Subcutaneous abdominal adipose tissue (tissue), 5 donors: Measurements from ENCODE around the gene ADM2.

Experiments used
- H3K27ac ChIP-seq: one replicate; pipeline ENCODE4 v1.7.0; 2013; ENCODE audit warnings: low read depth, mild to moderate bottlenecking, inconsistent platforms, low read length, moderate library complexity
- H3K27me3 ChIP-seq, 5 donors: one replicate each; pipeline ENCODE4 v1.7.0; 2013; ENCODE audit warnings: low read length in 5 of 5, inconsistent platforms in 1 of 5; ENCODE audit not compliant: control insufficient read depth in 5 of 5, insufficient read depth in 4 of 5
- H3K36me3 ChIP-seq, 5 donors: one replicate each; pipeline ENCODE4 v1.7.0; 2013; ENCODE audit warnings: low read length in 5 of 5; ENCODE audit not compliant: control insufficient read depth in 5 of 5, insufficient read depth in 5 of 5
- H3K4me1 ChIP-seq, 5 donors: one replicate each; pipeline ENCODE4 v1.7.0; 2013; ENCODE audit warnings: low read length in 5 of 5, mild to moderate bottlenecking in 3 of 5, moderate library complexity in 1 of 5; ENCODE audit not compliant: control insufficient read depth in 5 of 5, insufficient read depth in 5 of 5
- H3K4me3 ChIP-seq, 5 donors: one replicate each; pipeline ENCODE4 v1.7.0; 2013; ENCODE audit warnings: low read length in 5 of 5, low read depth in 1 of 5
- H3K9ac ChIP-seq, 5 donors: one replicate each; pipeline ENCODE4 v1.7.0; 2013; ENCODE audit warnings: low read length in 5 of 5, mild to moderate bottlenecking in 4 of 5, moderate library complexity in 3 of 5
- H3K9me3 ChIP-seq, 5 donors: one replicate each; pipeline ENCODE4 v1.7.0; 2013; ENCODE audit warnings: low read length in 5 of 5; ENCODE audit not compliant: control insufficient read depth in 5 of 5
- donor health status: healthy.
- donor health status: healthy.
- donor health status: healthy.
- donor health status: healthy.
- donor health status: healthy.

Gene ADM2

DNA sequence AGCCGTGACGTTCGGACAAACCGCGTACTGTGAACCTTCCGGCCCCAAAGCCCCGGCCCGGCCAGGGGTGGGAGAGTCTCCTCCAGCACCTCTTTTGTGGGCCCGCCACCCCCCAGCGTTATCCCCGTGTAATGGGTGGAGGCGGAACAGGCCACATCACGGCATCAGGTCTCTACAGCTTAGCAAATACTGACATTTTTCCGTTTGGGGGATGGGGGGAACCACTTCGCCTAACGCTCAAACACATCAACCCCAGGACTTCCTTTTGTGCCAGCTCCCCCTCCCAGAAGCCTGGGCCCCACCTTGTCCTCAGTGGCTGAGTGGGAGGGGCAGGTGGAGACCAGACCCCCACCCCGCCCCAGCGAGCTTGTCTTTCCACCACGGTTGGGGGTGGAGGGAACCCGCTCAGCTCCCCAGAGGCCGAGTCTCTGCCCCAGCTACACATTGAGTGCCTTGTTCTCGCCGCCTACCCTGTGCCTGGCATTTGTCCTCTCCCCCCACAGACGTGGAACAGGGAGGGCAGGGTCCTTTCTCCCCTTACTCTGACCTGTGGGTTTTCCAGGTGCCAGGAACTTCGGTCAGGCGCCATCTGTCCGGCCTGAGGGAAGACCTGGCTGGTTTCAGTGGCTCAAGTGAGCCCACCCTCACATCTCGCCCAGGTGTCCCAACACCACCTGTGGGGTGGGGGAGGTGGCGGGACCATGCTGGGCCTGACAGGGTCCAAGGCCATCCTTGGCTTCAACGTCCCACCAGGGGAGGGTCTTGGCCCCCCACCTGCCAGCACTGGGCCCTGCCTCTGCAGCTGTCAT is 36.1 kb upstream of the ADM2 start:
- no peak overlapping the region for H3K9ac ChIP-seq
- no peaks in the 10 kb centered on the region for H3K27me3 ChIP-seq
- peaks cover 0 to 77% (median 57%) of the 10 kb centered on the region in 5 donors for H3K36me3 ChIP-seq
- no peak overlapping the region for H3K27ac ChIP-seq
- H3K9me3 ChIP-seq: no peaks in the 10 kb centered on the region
- H3K4me3 ChIP-seq: no peak overlapping the region
- H3K4me1 ChIP-seq: peaks cover 0 to 7% (median 5%) of the 10 kb centered on the region in 5 donors

DNA sequence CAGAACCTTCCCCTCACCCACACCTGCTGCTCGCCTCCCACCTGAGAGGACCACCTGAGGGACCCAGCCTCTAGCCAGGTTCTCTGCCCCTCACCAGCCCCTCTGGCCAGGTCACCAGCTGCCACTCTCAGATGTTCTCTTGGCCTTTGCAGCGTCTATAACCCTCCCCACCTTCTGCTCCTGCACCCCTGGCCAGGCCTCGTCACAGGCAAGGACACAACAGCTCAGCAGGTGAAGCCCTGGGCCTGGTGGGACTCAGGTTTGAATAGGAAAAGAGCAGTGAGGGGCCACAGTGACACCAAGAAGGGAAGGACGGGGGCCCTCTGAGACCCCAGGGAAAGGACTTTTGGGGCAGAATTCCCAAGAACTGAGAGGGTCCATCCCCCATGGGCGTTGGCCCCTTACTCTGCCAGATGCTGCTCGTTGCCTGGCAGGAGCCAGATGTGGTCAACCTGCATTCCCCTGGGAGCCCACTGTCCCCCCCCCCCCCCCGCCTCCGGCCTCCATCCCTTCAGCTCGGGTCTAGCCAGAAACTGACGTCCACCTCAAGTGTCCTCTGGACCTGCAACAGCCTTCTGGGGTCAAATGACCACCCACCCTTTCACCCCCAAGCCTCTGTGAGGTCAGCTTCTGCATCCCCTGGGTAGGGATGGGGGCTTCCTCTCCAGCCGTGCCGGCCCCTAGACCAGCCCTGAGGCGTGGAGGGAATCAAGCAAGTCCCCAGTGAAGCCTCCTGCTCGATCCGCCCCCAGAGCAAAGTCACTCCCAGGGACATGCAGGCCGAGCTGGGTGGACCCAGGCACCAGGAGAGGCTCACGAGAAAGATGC is 35.2 kb upstream of the ADM2 start:
- peaks cover 0 to 7% (median 5%) of the 10 kb centered on the region in 5 donors for H3K4me1 ChIP-seq
- no peaks in the 10 kb centered on the region for H3K9me3 ChIP-seq
- H3K27ac ChIP-seq: no peak overlapping the region
- no peaks in the 10 kb centered on the region for H3K27me3 ChIP-seq
- H3K9ac ChIP-seq: no peak overlapping the region
- peaks cover 0 to 77% (median 52%) of the 10 kb centered on the region in 5 donors for H3K36me3 ChIP-seq
- H3K4me3 ChIP-seq: no peak overlapping the region

GRCh38 chr22:50446708-50447575 is 34.4 kb upstream of the ADM2 start:
- no peak overlapping the region for H3K27ac ChIP-seq
- no peaks in the 10 kb centered on the region for H3K27me3 ChIP-seq
- H3K4me1 ChIP-seq: peaks cover 0 to 7% (median 5%) of the 10 kb centered on the region in 5 donors
- peaks cover 0 to 75% (median 49%) of the 10 kb centered on the region in 5 donors for H3K36me3 ChIP-seq
- H3K9ac ChIP-seq: no peak overlapping the region
- no peak overlapping the region for H3K4me3 ChIP-seq
- H3K9me3 ChIP-seq: no peaks in the 10 kb centered on the region

GRCh38 chr22:50447576-50448551 is 33.5 kb upstream of the ADM2 start:
- Histone ChIP-seq H3K36me3 (peaks cover 0 to 72% (median 49%) of the 10 kb centered on the region in 5 donors), H3K9me3 (no peaks in the 10 kb centered on the region), H3K27me3 (no peaks in the 10 kb centered on the region), H3K4me3 (no peak overlapping the region), H3K27ac (no peak overlapping the region), H3K9ac (no peak overlapping the region), H3K4me1 (peaks cover 0 to 7% (median 5%) of the 10 kb centered on the region in 5 donors)

GRCh38 chr22:50452649-50453048 is 28.7 kb upstream of the ADM2 start:
- Histone ChIP-seq H3K4me1 (peaks cover 0 to 2% (median 0%) of the 10 kb centered on the region in 5 donors), H3K27ac (no peak overlapping the region), H3K4me3 (no peak overlapping the region), H3K9ac (no peak overlapping the region), H3K36me3 (peaks cover 0 to 79% (median 63%) of the 10 kb centered on the region in 5 donors), H3K9me3 (no peaks in the 10 kb centered on the region), H3K27me3 (no peaks in the 10 kb centered on the region)

DNA sequence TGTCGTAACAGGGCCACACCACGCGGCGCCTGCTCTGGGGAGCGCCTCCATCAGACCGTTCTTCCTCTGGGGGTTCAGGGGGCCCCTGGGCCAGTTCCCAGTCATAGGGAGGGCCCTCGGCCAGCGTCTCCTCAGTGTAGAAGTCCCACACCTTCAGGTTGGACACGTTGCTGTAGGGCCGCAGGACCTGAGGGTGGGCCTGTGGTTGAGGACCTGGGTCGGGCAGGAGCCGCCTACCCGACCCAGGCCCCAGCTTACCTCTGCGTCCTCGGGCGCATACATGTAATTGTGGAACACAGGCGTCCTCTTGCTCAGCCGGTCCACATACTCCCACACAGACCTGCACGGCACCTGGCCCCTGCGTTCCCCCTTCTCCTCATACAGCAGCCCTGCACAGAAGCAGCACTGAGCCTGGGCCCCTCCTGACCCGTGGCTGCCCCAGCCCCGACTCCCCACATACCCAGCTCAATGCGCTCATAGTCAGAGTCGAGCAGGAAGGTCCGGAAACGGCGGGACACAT is 26.7 kb upstream of the ADM2 start:
- H3K9me3 ChIP-seq: no peaks in the 10 kb centered on the region
- H3K27me3 ChIP-seq: no peaks in the 10 kb centered on the region
- H3K4me1 ChIP-seq: peaks cover 0 to 2% (median 0%) of the 10 kb centered on the region in 5 donors
- no peak overlapping the region for H3K9ac ChIP-seq
- H3K36me3 ChIP-seq: peaks cover 0 to 81% (median 70%) of the 10 kb centered on the region in 5 donors
- no peak overlapping the region for H3K27ac ChIP-seq
- no peak overlapping the region for H3K4me3 ChIP-seq

- Histone ChIP-seq H3K4me3 (no peak overlapping the region), H3K36me3 (peaks cover 0 to 82% (median 74%) of the 10 kb centered on the region in 5 donors), H3K9me3 (no peaks in the 10 kb centered on the region)
These were observed 26.1 kb upstream of the ADM2 start for GRCh38 chr22:50455201-50455600.

DNA sequence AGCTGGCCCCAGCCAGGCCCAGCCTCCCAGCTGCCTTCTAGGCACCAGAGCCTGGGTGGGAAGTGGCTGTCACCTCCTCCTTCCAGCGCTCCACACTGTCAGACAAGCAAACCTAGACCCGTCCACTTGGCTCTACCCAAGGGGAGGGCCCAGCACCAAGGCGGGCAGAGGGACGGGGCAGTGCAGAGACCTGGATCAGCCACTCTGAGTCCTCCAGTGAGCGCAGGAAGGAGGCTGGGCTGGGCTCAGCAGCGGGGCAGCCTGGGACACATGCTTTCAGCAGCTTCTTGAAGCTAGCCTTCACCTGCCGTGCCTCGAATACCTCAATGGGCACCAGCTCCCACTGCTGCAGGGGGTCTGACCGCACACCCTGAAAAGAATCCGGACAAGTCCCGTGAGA is 25.3 kb upstream of the ADM2 start:
- no peaks in the 10 kb centered on the region for H3K4me1 ChIP-seq
- no peaks in the 10 kb centered on the region for H3K9me3 ChIP-seq
- H3K27ac ChIP-seq: no peak overlapping the region
- H3K9ac ChIP-seq: no peak overlapping the region
- no peaks in the 10 kb centered on the region for H3K27me3 ChIP-seq
- peaks cover 0 to 82% (median 78%) of the 10 kb centered on the region in 5 donors for H3K36me3 ChIP-seq
- H3K4me3 ChIP-seq: no peak overlapping the region

More at GRCh38 chr22:50455201-50455600, 26.1 kb upstream of the ADM2 start:
- H3K4me1 ChIP-seq: no peaks in the 10 kb centered on the region
- no peak overlapping the region for H3K9ac ChIP-seq
- no peak overlapping the region for H3K27ac ChIP-seq
- H3K27me3 ChIP-seq: no peaks in the 10 kb centered on the region
